ENCODE results near the gene NCAPD3. TPM values are rescaled to one million over a fixed set of nuclear protein-coding genes. Genes with fewer than 3 reads are reported as not detected.

The NCAPD3 gene
- total RNA-seq, 1 donor, result 21.2 TPM

GRCh38 chr11:134228625-134229024, 4.9 kb upstream of the NCAPD3 start:
- no peak for DNase-seq (ENCODE audit: low read depth)
- no peak overlapping the region for H3K4me3 ChIP-seq (ENCODE audit: low read depth, low read length)
- TF ChIP-seq CTCF (IDR thresholded peaks at IDR 0.05; ENCODE audit: insufficient read depth, low read depth, low read length), result no peak

GRCh38 chr11:134226806-134227325, 3.1 kb upstream of the NCAPD3 start:
- peak overlapping the region; percentile 71 for H3K4me3 ChIP-seq (ENCODE audit: low read depth, low read length)
- TF ChIP-seq CTCF (IDR thresholded peaks at IDR 0.05; ENCODE audit: insufficient read depth, low read depth, low read length), result no peak
- DNase-seq (ENCODE audit: low read depth), result peak; percentile 50

- peak; percentile 35 for DNase-seq (ENCODE audit: low read depth)
- H3K4me3 ChIP-seq (ENCODE audit: low read depth, low read length), result peak overlapping the region; percentile 71
- TF ChIP-seq CTCF (IDR thresholded peaks at IDR 0.05; ENCODE audit: insufficient read depth, low read depth, low read length), result no peak
Measured at GRCh38 chr11:134224710-134225664, 1.2 kb upstream of the NCAPD3 start.

- DNase-seq (ENCODE audit: low read depth), result no peak
- H3K4me3 ChIP-seq (ENCODE audit: low read depth, low read length), result peak overlapping the region; percentile 71
- TF ChIP-seq CTCF (IDR thresholded peaks at IDR 0.05; ENCODE audit: insufficient read depth, low read depth, low read length), result no peak
Measured at GRCh38 chr11:134223121-134223520, 646 bp downstream of the NCAPD3 start.

GRCh38 chr11:134216816-134217215, 7.0 kb downstream of the NCAPD3 start:
- no peak for TF ChIP-seq CTCF (IDR thresholded peaks at IDR 0.05; ENCODE audit: insufficient read depth, low read depth, low read length)
- DNase-seq (ENCODE audit: low read depth), result no peak
- H3K4me3 ChIP-seq (ENCODE audit: low read depth, low read length), result no peak overlapping the region

GRCh38 chr11:134215836-134216235, 7.9 kb downstream of the NCAPD3 start:
- no peak for DNase-seq (ENCODE audit: low read depth)
- no peak for TF ChIP-seq CTCF (IDR thresholded peaks at IDR 0.05; ENCODE audit: insufficient read depth, low read depth, low read length)
- H3K4me3 ChIP-seq (ENCODE audit: low read depth, low read length), result no peak overlapping the region

All from fibroblast of villous mesenchyme (primary cell).